Neutrophil (primary cell): Measurements from ENCODE around the gene UBC.

Experiments used
- H3K27ac ChIP-seq: fragments of 200-600 bp; sonication (generic); 2 replicates; pipeline ENCODE4 v1.5.1; 2016; ENCODE audit warnings: mild to moderate bottlenecking, moderate library complexity
- H3K27me3 ChIP-seq: fragments of 200-600 bp; sonication (generic); 2 replicates; pipeline ENCODE4 v1.6.0; 2016; ENCODE audit warnings: mild to moderate bottlenecking
- H3K36me3 ChIP-seq: fragments of 200-600 bp; sonication (generic); 2 replicates; pipeline ENCODE4 v1.5.1; 2017
- H3K4me1 ChIP-seq, 2 experiments: fragments of 200-600 bp in 1 of 2; sonication (generic) in 1 of 2; 1 replicate in 1 of 2; 2 replicates in 1 of 2; pipeline versions ENCODE4 v1.5.1 to v1.6.1; 2013 to 2016; ENCODE audit warnings: low read depth in 1 of 2, low read length in 1 of 2, mild to moderate bottlenecking in 1 of 2, moderate library complexity in 1 of 2; ENCODE audit not compliant: control insufficient read depth in 1 of 2, insufficient read depth in 1 of 2
- H3K4me3 ChIP-seq, 2 experiments: fragments of 200-600 bp in 1 of 2; sonication (generic) in 1 of 2; 1 replicate in 1 of 2; 2 replicates in 1 of 2; pipeline ENCODE4 v1.5.1; 2013 to 2016; ENCODE audit warnings: low read depth in 1 of 2, low read length in 1 of 2, mild to moderate bottlenecking in 1 of 2, moderate library complexity in 1 of 2
- H3K9me3 ChIP-seq: fragments of 200-600 bp; sonication (generic); 2 replicates; pipeline ENCODE4 v1.5.1; 2016
- TF ChIP-seq, protein P1 (sequence below): fragments of 200-600 bp; sonication (generic); IDR thresholded peaks from 2 replicates; pipeline ENCODE4 v1.5.1; 2016; ENCODE audit warnings: antibody characterized with exemption

UBC gene

DNA sequence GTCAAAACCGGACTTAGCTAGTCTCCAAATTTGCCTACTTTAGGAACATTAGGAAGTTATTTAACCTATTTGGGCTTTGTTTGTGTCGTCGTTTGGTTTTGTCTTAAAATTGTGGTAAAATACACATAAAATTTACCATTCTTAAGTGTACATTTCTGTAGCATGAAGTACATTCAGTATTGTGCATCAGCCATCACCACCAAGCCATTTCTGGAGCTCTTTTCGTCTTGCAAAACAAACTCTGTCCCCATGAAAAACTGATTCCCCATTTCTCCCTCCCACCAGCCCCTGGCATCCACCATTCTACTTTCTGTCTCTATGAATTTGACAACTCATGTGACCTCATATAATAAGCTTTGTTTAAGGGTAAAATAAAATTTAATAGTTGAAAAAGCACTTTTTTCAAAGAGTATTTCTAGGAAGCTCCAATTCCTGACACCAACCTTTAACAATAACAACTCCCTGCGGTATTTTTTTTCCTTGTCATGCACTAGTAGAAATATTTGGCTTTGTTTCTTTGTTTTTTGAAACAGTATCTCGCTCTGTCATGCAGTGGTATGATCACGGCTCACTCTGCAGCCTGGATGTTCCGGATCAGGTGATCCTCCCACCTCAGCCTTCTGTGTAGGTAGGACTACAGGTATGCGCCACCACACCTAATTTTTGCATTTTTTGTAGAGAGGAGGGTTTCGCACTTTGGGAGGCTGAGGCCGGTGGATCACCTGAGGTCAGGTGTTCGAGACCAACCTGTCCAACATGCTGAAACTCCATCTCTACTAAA, 3.6 kb upstream of the UBC start:
- Histone ChIP-seq H3K27me3 (no peaks in the 10 kb centered on the region), H3K9me3 (no peaks in the 10 kb centered on the region), H3K4me3 (peak overlapping the region; percentile 92 to 100), H3K27ac (peak overlapping the region; percentile 97), H3K4me1 (peaks cover 75 to 81% of the 10 kb centered on the region in 2 experiments), H3K36me3 (peaks cover 7% of the 10 kb centered on the region)
- TF ChIP-seq, protein P1, sequence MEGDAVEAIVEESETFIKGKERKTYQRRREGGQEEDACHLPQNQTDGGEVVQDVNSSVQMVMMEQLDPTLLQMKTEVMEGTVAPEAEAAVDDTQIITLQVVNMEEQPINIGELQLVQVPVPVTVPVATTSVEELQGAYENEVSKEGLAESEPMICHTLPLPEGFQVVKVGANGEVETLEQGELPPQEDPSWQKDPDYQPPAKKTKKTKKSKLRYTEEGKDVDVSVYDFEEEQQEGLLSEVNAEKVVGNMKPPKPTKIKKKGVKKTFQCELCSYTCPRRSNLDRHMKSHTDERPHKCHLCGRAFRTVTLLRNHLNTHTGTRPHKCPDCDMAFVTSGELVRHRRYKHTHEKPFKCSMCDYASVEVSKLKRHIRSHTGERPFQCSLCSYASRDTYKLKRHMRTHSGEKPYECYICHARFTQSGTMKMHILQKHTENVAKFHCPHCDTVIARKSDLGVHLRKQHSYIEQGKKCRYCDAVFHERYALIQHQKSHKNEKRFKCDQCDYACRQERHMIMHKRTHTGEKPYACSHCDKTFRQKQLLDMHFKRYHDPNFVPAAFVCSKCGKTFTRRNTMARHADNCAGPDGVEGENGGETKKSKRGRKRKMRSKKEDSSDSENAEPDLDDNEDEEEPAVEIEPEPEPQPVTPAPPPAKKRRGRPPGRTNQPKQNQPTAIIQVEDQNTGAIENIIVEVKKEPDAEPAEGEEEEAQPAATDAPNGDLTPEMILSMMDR = no peak

DNA sequence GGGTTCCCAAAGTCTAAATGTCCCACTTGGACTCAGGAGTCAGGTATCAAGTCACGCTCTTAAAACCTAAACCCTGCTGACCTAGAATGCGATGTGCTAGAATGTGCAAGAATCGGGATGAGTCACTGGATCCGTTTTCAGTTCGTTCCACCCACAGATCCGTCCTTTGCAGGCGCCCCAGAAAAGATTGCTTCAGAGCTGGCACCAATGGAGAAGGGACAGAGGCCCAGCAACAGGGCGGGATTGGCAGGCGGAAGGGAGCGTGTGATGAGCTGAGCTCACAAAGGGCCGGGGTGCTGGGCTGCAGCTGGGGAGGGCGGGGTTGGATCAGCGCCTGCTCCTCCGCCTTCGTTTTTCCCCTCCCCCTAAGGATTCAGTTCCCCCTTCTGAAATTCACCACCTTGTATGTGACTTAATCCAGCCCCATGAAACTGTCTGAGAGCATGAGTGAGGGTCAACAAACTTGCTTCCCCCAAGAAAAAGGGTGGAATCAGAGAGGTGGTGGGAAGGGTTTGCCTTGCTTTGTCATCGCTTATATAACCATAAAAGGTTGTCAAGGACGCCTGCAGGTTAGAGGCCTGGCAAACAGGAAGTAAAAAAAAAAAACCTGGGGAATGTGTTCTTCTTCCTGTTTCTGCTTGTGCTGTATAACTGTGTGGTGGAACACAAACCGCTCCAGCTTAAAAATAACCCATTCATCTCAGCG, 2.8 kb upstream of the UBC start:
- Histone ChIP-seq H3K36me3 (peaks cover 14% of the 10 kb centered on the region), H3K9me3 (no peaks in the 10 kb centered on the region), H3K27me3 (no peaks in the 10 kb centered on the region), H3K27ac (peak overlapping the region; percentile 97), H3K4me3 (peak overlapping the region; percentile 92 to 100), H3K4me1 (peaks cover 76 to 86% of the 10 kb centered on the region in 2 experiments)
- TF ChIP-seq, protein P1 = no peak

DNA sequence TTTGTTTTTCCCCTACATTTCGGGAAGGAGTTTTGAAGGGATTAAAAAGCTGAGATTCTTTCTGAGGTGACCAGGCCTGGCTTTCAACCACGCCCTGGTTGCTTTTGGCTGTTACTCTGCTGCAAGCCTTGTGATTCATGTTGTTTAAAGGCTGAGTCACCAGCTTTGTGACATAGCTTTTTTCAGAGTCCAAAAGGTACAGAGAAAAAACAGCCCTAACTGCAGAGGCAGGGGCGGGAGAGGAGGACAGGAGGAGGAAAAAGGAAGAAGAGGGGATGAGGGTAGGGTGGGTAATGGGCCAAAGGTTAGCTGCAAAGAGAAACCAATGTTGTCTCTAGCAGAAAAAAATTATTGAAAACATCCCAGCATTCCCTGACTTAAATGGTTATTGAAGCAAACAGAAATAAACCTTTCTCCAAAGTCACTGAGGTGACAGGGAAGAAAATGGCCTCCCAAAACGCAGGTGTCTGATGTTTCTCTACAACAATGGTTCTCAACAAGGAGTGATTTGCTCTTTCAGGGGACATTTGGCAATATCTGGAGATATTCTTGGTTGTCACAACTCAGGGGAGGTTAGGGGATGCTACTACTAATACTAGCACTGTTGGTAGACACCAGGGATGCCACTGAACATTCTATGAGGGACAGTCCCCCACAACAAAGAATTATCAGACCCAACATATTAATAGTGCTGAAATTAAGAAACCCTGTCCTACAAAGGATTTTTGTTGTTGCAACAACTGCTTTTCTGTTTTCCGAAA, 2.1 kb upstream of the UBC start:
- no peaks in the 10 kb centered on the region for H3K27me3 ChIP-seq
- H3K9me3 ChIP-seq = no peaks in the 10 kb centered on the region
- H3K4me1 ChIP-seq = peaks cover 72 to 81% of the 10 kb centered on the region in 2 experiments
- TF ChIP-seq, protein P1 = no peak
- peak overlapping the region; percentile 97 for H3K27ac ChIP-seq
- peak overlapping the region; percentile 92 to 100 for H3K4me3 ChIP-seq
- peaks cover 18% of the 10 kb centered on the region for H3K36me3 ChIP-seq

DNA sequence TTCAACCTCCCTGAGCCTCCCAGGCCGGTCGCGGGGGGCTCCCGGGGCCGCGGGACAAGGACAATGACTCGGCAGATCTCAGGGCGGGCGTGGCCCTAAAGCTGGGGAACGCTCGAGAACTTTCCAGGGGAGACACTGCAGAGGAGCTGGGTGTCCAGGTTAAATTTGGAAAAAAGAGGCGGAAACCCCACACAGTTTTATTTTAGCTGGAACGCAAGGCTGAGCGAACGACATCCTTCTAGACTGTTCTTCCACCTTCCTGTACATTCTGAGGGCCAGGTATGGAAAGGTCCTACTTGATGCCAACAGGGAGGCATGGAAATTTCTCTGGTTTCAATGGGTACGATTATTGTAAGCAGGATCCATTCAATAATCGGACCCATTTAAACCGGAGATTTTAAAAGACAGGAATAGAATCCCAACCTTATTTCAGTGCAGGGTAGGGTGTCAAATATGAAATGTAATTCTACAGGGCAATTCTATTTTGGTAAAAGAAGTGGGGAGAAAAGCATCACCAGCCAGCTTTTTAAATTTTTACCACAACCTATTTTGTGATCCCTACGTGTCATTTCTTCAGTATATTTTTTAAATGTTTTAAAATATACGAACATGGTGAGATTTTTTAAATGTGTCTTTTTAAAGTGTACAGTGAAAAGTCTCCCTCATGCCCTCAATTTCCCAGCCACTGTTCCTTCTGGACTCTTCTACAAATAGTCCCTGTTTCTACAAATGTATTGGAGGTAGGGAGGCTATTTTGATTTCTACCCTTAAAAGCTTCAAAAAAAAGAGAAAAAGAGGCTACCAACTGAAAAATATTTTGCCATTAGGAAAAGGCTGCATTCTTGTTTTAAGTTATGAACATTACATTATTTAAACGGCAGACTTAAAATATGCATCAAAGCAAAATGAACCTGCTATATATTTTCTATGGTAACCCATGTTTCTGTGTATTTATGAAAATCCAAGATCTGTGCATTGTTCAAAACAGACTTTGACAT, 1.1 kb upstream of the UBC start:
- peaks cover 28% of the 10 kb centered on the region for H3K36me3 ChIP-seq
- H3K4me3 ChIP-seq = peak overlapping the region; percentile 92 to 100
- no peaks in the 10 kb centered on the region for H3K9me3 ChIP-seq
- TF ChIP-seq, protein P1 = no peak
- peak overlapping the region; percentile 97 for H3K27ac ChIP-seq
- no peaks in the 10 kb centered on the region for H3K27me3 ChIP-seq
- peaks cover 72 to 81% of the 10 kb centered on the region in 2 experiments for H3K4me1 ChIP-seq
